GM23338 (cell line): Measurements from ENCODE around the gene ADPRHL1. TPM values are rescaled to one million over a fixed set of nuclear protein-coding genes. Genes with fewer than 3 reads are reported as not detected.
A peak's percentile ranks its signal among the peaks of the same experiment; 100 is the strongest.

ENCODE experiments used
- ATAC-seq: fragments of 200-7000 bp; cut with Tn5 transposase; 3 replicates; pipeline ENCODE4 v1.9.1; 2020
- DNase-seq: peaks from one replicate; pipeline ENCODE4 v3.0.0-alpha.2; 2015; ENCODE audit warnings: low spot score
- H2AFZ ChIP-seq: fragments of 200-600 bp; sonication (generic); 2 replicates; pipeline ENCODE4 v1.8.0; 2016; ENCODE audit warnings: antibody characterized with exemption, mild to moderate bottlenecking, moderate library complexity
- H3F3A ChIP-seq: fragments of 200-600 bp; sonication (generic); replicated peaks from 2 replicates; pipeline ENCODE4 v1.8.0; 2017; ENCODE audit warnings: antibody characterized with exemption, mixed run types, low read depth
- H3K27ac ChIP-seq: fragments of 200-600 bp; sonication (generic); 2 replicates; pipeline ENCODE4 v1.6.1; 2016; ENCODE audit warnings: low read depth
- H3K27me3 ChIP-seq: fragments of 200-600 bp; sonication (generic); 2 replicates; pipeline ENCODE4 v1.8.0; 2016; ENCODE audit warnings: mild to moderate bottlenecking, mixed run types, moderate library complexity; ENCODE audit not compliant: insufficient read depth
- H3K36me3 ChIP-seq: fragments of 200-600 bp; sonication (generic); 2 replicates; pipeline ENCODE4 v1.8.0; 2016; ENCODE audit warnings: mild to moderate bottlenecking; ENCODE audit not compliant: insufficient read depth
- H3K4me1 ChIP-seq: fragments of 200-600 bp; sonication (generic); 2 replicates; pipeline ENCODE4 v1.8.0; 2016; ENCODE audit warnings: mild to moderate bottlenecking, moderate library complexity; ENCODE audit not compliant: insufficient read depth
- H3K4me2 ChIP-seq: fragments of 200-600 bp; sonication (generic); 2 replicates; pipeline ENCODE4 v1.7.1; 2017; ENCODE audit warnings: mixed run types
- H3K4me3 ChIP-seq: fragments of 200-600 bp; sonication (generic); 2 replicates; pipeline ENCODE4 v1.6.1; 2016; ENCODE audit warnings: mixed run types
- H3K79me2 ChIP-seq: fragments of 200-600 bp; sonication (generic); replicated peaks from 2 replicates; pipeline ENCODE4 v1.8.0; 2017; ENCODE audit warnings: mild to moderate bottlenecking; ENCODE audit not compliant: insufficient read depth
- H3K9me2 ChIP-seq: fragments of 200-600 bp; sonication (generic); 2 replicates; pipeline ENCODE4 v1.8.0; 2017; ENCODE audit not compliant: insufficient read depth
- H4K20me1 ChIP-seq: fragments of 200-600 bp; sonication (generic); replicated peaks from 2 replicates; pipeline ENCODE4 v1.8.0; 2017; ENCODE audit warnings: mild to moderate bottlenecking; ENCODE audit not compliant: insufficient read depth
- H3K27ac Mint-ChIP-seq: 2 replicates; pipeline ENCODE4 v1.8.0; 2020; ENCODE audit warnings: inconsistent platforms, mild to moderate bottlenecking, moderate library complexity, mixed read lengths
- H3K27me3 Mint-ChIP-seq: 3 replicates; pipeline ENCODE4 v1.8.0; 2022; ENCODE audit warnings: low read depth, mild to moderate bottlenecking, moderate library complexity, mixed read lengths, inconsistent platforms; ENCODE audit not compliant: insufficient read depth, poor library complexity
- H3K36me3 Mint-ChIP-seq: 3 replicates; pipeline ENCODE4 v1.8.0; 2021; ENCODE audit warnings: low read depth, mild to moderate bottlenecking, inconsistent platforms, moderate library complexity, mixed read lengths
- H3K4me1 Mint-ChIP-seq: 3 replicates; pipeline ENCODE4 v1.8.0; 2020; ENCODE audit warnings: mild to moderate bottlenecking, inconsistent platforms, mixed read lengths
- H3K4me3 Mint-ChIP-seq: 3 replicates; pipeline ENCODE4 v1.8.0; 2021; ENCODE audit warnings: moderate library complexity, mild to moderate bottlenecking, inconsistent platforms, mixed read lengths
- H3K9me3 Mint-ChIP-seq: 3 replicates; pipeline ENCODE4 v1.8.0; 2020; ENCODE audit warnings: moderate library complexity, mild to moderate bottlenecking, inconsistent platforms, mixed read lengths
- CREB1 ChIP-seq: fragments of 250-450 bp; sonication (Bioruptor Pico); IDR thresholded peaks from 2 replicates; pipeline ENCODE4 v1.5.0; 2020; ENCODE audit warnings: low read depth, mild to moderate bottlenecking, moderate library complexity
- CTCF ChIP-seq, 2 experiments: fragments of 200-600 bp in 1 of 2; sonication (generic) in 1 of 2; conservative IDR thresholded peaks; 2 replicates each; pipeline versions ENCODE4 v1.5.1 to v1.6.1; 2016 to 2017; ENCODE audit warnings: antibody characterized with exemption in 2 of 2, low read depth in 2 of 2, mild to moderate bottlenecking in 2 of 2, moderate library complexity in 1 of 2
- ETS1 ChIP-seq: IDR thresholded peaks from 2 replicates; pipeline ENCODE4 v1.6.1; 2016; ENCODE audit warnings: antibody characterized with exemption
- EZH2 ChIP-seq: fragments of 200-600 bp; sonication (generic); IDR thresholded peaks from one replicate; pipeline ENCODE4 v1.8.0; 2017; ENCODE audit warnings: antibody characterized with exemption, mild to moderate bottlenecking, low read depth; ENCODE audit not compliant: unreplicated experiment
- EZH2phosphoT487 ChIP-seq: fragments of 200-600 bp; sonication (generic); IDR thresholded peaks from one replicate; pipeline ENCODE4 v1.8.1; 2018; ENCODE audit warnings: antibody characterized with exemption; ENCODE audit not compliant: unreplicated experiment
- JUNB ChIP-seq: IDR thresholded peaks from one replicate; pipeline ENCODE4 v1.6.1; 2016; ENCODE audit warnings: antibody characterized with exemption; ENCODE audit not compliant: unreplicated experiment
- NANOG ChIP-seq: IDR thresholded peaks from 2 replicates; pipeline ENCODE4 v1.6.1; 2016; ENCODE audit warnings: antibody characterized with exemption, borderline replicate concordance
- POLR2AphosphoS5 ChIP-seq: IDR thresholded peaks from 2 replicates; pipeline ENCODE4 v1.6.1; 2016; ENCODE audit warnings: antibody characterized with exemption, low read depth
- STAT1 ChIP-seq: IDR thresholded peaks from one replicate; pipeline ENCODE4 v1.6.1; 2016; ENCODE audit warnings: antibody characterized with exemption; ENCODE audit not compliant: unreplicated experiment
- ZNF114 ChIP-seq: fragments of 250-450 bp; sonication (Bioruptor Pico); IDR thresholded peaks from 2 replicates; pipeline ENCODE4 v1.5.0; 2020; ENCODE audit warnings: mild to moderate bottlenecking, moderate library complexity
- ZNF331 ChIP-seq: fragments of 250-450 bp; sonication (Bioruptor Pico); IDR thresholded peaks from 2 replicates; pipeline ENCODE4 v1.5.0; 2020; ENCODE audit warnings: low read depth, mild to moderate bottlenecking, moderate library complexity
- ZNF462 ChIP-seq: fragments of 250-450 bp; sonication (Bioruptor Pico); IDR thresholded peaks from 2 replicates; pipeline ENCODE4 v1.5.0; 2020; ENCODE audit warnings: mild to moderate bottlenecking, moderate library complexity
- polyA plus RNA-seq: library from polyadenylated mRNA; unstranded; fragments of >200 nt; fragmentation: Nextera tagmentation; extraction: Ambion mirVana; gene quantifications from 2 replicates; pipeline ENCODE4 v1.2.1, GENCODE V29; 2016
- total RNA-seq: library from RNA; depleted of rRNA; stranded (reverse); fragments of >200 nt; shearing (Covaris generic); gene quantifications from 2 replicates; pipeline ENCODE4 v1.2.3, GENCODE V29; 2014
- TF ChIP-seq, protein P1 (sequence below): IDR thresholded peaks from one replicate; pipeline ENCODE4 v1.6.1; 2018; ENCODE audit warnings: antibody characterized with exemption; ENCODE audit not compliant: unreplicated experiment

Gene ADPRHL1
- total and polyA plus RNA-seq, 2 experiments from 2014 or later = 0.80 to 1.0 TPM

GRCh38 chr13:113483504-113484293 lies 30.4 kb upstream of the ADPRHL1 start:
- Histone ChIP-seq H3K4me3 (no peak overlapping the region), H3K9me2 (no peaks in the 10 kb centered on the region), H3K27ac (no peak overlapping the region; the same call in 1 of the 2 replicates), H3K36me3 (peaks cover 8% of the 10 kb centered on the region; the same call in 1 of the 2 replicates), H3F3A (0 out of 2 replicates have a peak, but pooled peaks cover 8% of the 10 kb centered on the region), H4K20me1 (peaks cover 87% of the 10 kb centered on the region), H3K4me2 (no peak overlapping the region), H3K4me1 (peaks cover 38% of the 10 kb centered on the region), H3K79me2 (peaks cover 98% of the 10 kb centered on the region), H2AFZ (no peak overlapping the region), H3K27me3 (no peaks in the 10 kb centered on the region)
- TF ChIP-seq EZH2phosphoT487 (no peak), ZNF114 (CRISPR knock-in tag) (no peak), JUNB (no peak), CTCF (conservative IDR thresholded peaks at IDR 0.05; ENCODE audit: low read depth in 2 of 2) (no peak), POLR2AphosphoS5 (no peak), EZH2 (no peak), NANOG (no peak), CREB1 (CRISPR knock-in tag) (no peak), STAT1 (no peak), ZNF331 (CRISPR knock-in tag) (no peak), ETS1 (no peak), ZNF462 (CRISPR knock-in tag) (no peak)
- TF ChIP-seq, protein P1, sequence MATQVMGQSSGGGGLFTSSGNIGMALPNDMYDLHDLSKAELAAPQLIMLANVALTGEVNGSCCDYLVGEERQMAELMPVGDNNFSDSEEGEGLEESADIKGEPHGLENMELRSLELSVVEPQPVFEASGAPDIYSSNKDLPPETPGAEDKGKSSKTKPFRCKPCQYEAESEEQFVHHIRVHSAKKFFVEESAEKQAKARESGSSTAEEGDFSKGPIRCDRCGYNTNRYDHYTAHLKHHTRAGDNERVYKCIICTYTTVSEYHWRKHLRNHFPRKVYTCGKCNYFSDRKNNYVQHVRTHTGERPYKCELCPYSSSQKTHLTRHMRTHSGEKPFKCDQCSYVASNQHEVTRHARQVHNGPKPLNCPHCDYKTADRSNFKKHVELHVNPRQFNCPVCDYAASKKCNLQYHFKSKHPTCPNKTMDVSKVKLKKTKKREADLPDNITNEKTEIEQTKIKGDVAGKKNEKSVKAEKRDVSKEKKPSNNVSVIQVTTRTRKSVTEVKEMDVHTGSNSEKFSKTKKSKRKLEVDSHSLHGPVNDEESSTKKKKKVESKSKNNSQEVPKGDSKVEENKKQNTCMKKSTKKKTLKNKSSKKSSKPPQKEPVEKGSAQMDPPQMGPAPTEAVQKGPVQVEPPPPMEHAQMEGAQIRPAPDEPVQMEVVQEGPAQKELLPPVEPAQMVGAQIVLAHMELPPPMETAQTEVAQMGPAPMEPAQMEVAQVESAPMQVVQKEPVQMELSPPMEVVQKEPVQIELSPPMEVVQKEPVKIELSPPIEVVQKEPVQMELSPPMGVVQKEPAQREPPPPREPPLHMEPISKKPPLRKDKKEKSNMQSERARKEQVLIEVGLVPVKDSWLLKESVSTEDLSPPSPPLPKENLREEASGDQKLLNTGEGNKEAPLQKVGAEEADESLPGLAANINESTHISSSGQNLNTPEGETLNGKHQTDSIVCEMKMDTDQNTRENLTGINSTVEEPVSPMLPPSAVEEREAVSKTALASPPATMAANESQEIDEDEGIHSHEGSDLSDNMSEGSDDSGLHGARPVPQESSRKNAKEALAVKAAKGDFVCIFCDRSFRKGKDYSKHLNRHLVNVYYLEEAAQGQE = no peak
- peaks cover 16% of the 10 kb centered on the region for H3K36me3 Mint-ChIP-seq
- H3K9me3 Mint-ChIP-seq = no peaks in the 10 kb centered on the region; the same call in 2 of the 3 replicates
- H3K27me3 Mint-ChIP-seq = peaks cover 4% of the 10 kb centered on the region
- peak; percentile 50 for ATAC-seq
- H3K4me1 Mint-ChIP-seq = peaks cover 39% of the 10 kb centered on the region
- no peak overlapping the region for H3K27ac Mint-ChIP-seq
- H3K4me3 Mint-ChIP-seq = no peak overlapping the region
- DNase-seq = no peak
